ENCODE results near the gene PPP3CB. TPM values are rescaled to one million over a fixed set of nuclear protein-coding genes. Genes with fewer than 3 reads are reported as not detected.

PPP3CB gene
- total RNA-seq, 6 experiments from 2014 or later = 10.9 to 13.6 (median 13.5) TPM

DNA sequence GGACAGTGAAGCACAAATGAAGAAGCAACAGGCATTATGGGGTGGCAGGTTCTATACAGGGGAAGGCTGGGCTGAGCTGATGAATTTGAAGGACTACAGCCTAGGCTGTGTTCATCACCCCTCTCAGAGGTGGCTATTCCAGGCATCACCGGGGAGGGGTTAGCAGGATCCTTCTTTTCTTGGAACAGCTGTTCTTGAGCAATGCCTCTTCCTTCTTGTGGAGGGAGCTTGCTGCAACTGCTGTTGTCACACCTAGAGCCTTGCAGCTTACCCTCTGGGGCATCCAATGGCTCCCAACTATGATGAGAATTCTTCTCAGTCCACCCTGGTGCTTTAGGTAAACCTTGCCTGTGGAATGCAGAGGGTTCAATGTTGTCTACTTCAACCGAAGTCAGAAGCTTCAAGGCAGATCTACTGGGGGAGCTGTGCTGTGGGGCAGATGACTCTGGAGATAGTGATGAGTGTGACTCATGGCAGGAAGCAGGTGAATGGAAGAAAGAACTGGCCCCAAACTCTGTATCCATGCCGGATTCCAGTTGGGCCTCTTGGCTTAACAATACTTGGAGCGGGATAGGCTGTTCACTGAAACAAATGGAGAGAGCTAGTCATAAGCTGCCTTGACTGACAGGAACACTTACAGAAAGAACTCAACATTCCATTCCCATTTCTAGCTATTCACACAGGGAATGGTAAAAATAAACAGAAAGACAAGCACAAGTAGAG lies 21.5 kb upstream of the PPP3CB start:
- Histone ChIP-seq H3K27me3 (no peaks in the 10 kb centered on the region), H3K27ac (no peak overlapping the region), H3K36me3 (no peaks in the 10 kb centered on the region), H3K9me3 (no peaks in the 10 kb centered on the region), H3K4me1 (no peaks in the 10 kb centered on the region), H3K4me3 (no peak overlapping the region)
- no peak for ATAC-seq
- intact Hi-C loops (cut with DNase I) = no loop called here
- no peak for DNase-seq
- 100% methylated on average over 2 of the region's 4 CpGs for WGBS (ENCODE audit: insufficient coverage, low coverage, low lambda C conversion rate, missing lambda C conversion rate)
- TF ChIP-seq POLR2A (IDR thresholded peaks at IDR 0.05) = no peak
- TF ChIP-seq, protein P1, sequence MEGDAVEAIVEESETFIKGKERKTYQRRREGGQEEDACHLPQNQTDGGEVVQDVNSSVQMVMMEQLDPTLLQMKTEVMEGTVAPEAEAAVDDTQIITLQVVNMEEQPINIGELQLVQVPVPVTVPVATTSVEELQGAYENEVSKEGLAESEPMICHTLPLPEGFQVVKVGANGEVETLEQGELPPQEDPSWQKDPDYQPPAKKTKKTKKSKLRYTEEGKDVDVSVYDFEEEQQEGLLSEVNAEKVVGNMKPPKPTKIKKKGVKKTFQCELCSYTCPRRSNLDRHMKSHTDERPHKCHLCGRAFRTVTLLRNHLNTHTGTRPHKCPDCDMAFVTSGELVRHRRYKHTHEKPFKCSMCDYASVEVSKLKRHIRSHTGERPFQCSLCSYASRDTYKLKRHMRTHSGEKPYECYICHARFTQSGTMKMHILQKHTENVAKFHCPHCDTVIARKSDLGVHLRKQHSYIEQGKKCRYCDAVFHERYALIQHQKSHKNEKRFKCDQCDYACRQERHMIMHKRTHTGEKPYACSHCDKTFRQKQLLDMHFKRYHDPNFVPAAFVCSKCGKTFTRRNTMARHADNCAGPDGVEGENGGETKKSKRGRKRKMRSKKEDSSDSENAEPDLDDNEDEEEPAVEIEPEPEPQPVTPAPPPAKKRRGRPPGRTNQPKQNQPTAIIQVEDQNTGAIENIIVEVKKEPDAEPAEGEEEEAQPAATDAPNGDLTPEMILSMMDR (IDR thresholded peaks at IDR 0.05) = no peak

DNA sequence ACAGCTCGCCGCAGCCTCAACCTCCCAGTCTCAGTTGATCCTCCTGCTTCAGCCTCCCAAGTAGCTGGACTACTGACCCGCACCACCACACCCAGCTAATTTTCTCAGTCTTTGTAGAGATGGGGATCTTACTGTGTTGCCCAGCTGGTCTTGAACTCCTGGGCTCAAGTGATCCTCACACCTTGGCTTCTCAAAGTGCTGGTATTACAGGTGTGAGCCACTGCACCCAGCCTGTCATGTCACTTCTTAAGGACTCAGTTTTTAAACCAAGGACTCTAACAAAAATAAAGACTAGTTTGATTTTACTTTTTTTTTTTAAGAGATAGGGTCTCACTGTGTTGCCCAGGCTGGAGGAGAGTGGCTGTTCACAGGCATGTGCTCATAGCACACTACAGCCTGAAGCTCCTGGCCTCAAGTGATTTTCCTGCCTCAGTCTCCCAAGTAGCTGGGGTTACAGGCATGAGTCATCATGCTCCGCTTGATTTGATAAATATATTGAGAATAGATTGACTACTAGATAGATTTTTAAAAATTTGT lies 16.5 kb upstream of the PPP3CB start:
- Histone ChIP-seq H3K4me3 (no peak overlapping the region), H3K27me3 (no peaks in the 10 kb centered on the region), H3K4me1 (no peaks in the 10 kb centered on the region), H3K36me3 (no peaks in the 10 kb centered on the region), H3K9me3 (no peaks in the 10 kb centered on the region), H3K27ac (no peak overlapping the region)
- DNase-seq = no peak
- 92% methylated on average over 1 of the region's 4 CpGs for WGBS (ENCODE audit: insufficient coverage, low coverage, low lambda C conversion rate, missing lambda C conversion rate)
- no peak for ATAC-seq
- intact Hi-C loops (cut with DNase I) = no loop called here
- TF ChIP-seq, protein P1 (IDR thresholded peaks at IDR 0.05) = no peak
- TF ChIP-seq POLR2A (IDR thresholded peaks at IDR 0.05) = no peak

DNA sequence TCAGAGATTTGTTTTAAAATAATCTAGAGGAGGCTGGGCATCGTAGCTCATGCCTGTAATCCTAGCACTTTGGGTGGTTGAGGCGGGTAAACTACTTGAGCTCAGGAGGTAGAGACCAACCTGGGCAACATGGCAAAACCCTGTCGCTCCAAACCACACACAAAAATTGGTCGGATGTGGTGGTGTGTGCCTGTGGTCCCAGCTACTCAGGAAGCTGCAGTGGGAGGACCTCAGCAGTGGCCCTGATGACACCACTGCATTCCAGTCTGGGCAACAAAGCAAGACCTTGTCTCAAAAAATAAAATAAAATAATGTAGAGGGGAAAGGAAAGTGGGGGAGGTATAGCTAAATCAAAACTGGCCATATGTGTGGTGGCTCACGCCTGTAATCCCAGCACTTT lies 13.9 kb upstream of the PPP3CB start:
- H3K27me3 ChIP-seq = no peaks in the 10 kb centered on the region
- no peaks in the 10 kb centered on the region for H3K4me1 ChIP-seq
- intact Hi-C loops (cut with DNase I) = no loop called here
- 90% methylated on average over 5 of the region's 5 CpGs for WGBS (ENCODE audit: insufficient coverage, low coverage, low lambda C conversion rate, missing lambda C conversion rate)
- no peaks in the 10 kb centered on the region for H3K36me3 ChIP-seq
- no peaks in the 10 kb centered on the region for H3K9me3 ChIP-seq
- DNase-seq (no peak), ATAC-seq (no peak)
- TF ChIP-seq POLR2A (IDR thresholded peaks at IDR 0.05) = no peak
- TF ChIP-seq, protein P1 (IDR thresholded peaks at IDR 0.05) = no peak
- H3K4me3 ChIP-seq = no peak overlapping the region
- H3K27ac ChIP-seq = no peak overlapping the region

DNA sequence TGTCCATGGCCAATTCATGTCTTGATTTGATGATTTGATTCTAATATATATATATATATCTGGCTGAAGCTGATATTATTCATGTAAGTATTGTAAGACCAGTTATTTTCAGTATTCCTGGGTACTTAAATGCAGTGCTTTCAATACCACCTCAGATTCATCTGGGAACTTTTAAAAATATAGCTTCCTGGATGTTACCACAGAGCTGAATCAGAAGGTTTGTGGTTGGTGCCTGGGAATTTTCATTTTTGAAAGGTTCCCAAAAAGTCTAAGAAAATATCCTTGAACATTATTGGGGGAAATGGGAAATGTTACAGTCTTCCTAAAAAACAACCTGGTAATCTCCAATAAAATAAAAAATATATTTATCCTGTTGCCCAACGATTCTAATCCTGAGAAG lies 10.7 kb upstream of the PPP3CB start:
- no peaks in the 10 kb centered on the region for H3K36me3 ChIP-seq
- intact Hi-C loops (cut with DNase I) = no loop called here
- DNase-seq = no peak
- WGBS (ENCODE audit: insufficient coverage, low coverage, low lambda C conversion rate, missing lambda C conversion rate) = 61% methylated on average over 1 of the region's 1 CpG
- no peaks in the 10 kb centered on the region for H3K27me3 ChIP-seq
- TF ChIP-seq, protein P1 (IDR thresholded peaks at IDR 0.05) = no peak
- TF ChIP-seq POLR2A (IDR thresholded peaks at IDR 0.05) = no peak
- no peaks in the 10 kb centered on the region for H3K4me1 ChIP-seq
- H3K9me3 ChIP-seq = no peaks in the 10 kb centered on the region
- H3K4me3 ChIP-seq = no peak overlapping the region
- ATAC-seq = no peak
- no peak overlapping the region for H3K27ac ChIP-seq
